Activated T-cell treated with anti-CD3 and anti-CD28 coated beads for 48 hours (primary cell): ENCODE results near the gene MAGEA1.
"Not testable (repeated sequence)": the region's sequence is repeated elsewhere in the genome, so short reads cannot be mapped to it uniquely, and the experiment has no call there.

Source experiments
- DNase-seq: peaks from one replicate; pipeline ENCODE4 v3.0.0-alpha.2; 2020; ENCODE audit warnings: low read depth

MAGEA1 gene, protein sequence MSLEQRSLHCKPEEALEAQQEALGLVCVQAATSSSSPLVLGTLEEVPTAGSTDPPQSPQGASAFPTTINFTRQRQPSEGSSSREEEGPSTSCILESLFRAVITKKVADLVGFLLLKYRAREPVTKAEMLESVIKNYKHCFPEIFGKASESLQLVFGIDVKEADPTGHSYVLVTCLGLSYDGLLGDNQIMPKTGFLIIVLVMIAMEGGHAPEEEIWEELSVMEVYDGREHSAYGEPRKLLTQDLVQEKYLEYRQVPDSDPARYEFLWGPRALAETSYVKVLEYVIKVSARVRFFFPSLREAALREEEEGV

DNA sequence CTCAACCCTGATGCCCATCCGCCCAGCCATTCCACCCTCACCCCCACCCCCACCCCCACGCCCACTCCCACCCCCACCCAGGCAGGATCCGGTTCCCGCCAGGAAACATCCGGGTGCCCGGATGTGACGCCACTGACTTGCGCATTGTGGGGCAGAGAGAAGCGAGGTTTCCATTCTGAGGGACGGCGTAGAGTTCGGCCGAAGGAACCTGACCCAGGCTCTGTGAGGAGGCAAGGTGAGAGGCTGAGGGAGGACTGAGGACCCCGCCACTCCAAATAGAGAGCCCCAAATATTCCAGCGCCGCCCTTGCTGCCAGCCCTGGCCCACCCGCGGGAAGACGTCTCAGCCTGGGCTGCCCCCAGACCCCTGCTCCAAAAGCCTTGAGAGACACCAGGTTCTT is at the start of gene MAGEA1:
Gene MAGEA1 (plus strand): TSS at position 154 of the 400 bp plus-strand sequence. CDS start 3,106 bp downstream, outside the sequence.
- DNase-seq, result no peak

GRCh38 chrX:153132924-153133323 is 46.2 kb upstream of the MAGEA1 start:
- not testable (repeated sequence) for DNase-seq

DNA sequence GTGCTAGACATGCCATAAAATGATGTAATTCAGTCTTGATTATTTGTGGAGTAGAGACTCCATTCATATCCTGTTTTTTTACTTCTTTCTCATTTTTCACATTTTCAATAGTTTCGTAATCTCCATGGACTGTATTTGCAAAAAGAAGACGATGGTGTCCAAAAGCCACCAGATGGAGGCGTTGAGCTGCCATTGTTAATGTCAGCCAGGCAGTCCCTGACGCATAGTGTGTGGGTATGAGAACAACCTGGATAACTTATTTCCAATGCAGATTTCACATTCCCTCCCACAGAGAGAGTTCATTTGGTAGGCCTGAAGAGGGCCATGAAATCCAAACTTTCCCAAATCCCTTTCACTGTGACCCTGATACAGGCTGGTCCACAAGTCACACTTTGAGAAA is 40.0 kb upstream of the MAGEA1 start:
- DNase-seq, result not testable (repeated sequence)

GRCh38 chrX:153146288-153146687 is 32.8 kb upstream of the MAGEA1 start:
- not testable (repeated sequence) for DNase-seq

GRCh38 chrX:153153516-153153915 is 25.6 kb upstream of the MAGEA1 start:
- DNase-seq, result no peak

DNA sequence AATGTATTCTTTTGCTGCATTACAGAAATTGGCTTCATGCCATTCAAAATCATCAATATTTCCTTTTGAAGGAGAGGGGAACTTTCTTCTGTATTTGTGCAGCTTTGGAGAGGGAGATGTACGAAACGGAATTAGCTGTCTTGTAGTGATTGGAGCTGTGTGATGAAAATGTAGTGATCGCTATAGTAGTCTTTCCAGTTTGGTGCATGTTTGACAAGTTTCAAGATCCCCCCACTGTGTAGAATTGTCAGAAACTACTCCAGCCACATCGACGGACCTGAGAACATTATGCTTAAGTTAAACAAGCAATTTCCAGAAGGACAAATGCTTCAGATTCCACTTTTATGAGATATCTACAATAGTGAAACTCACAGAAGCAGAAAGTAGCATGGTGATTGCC is 21.6 kb upstream of the MAGEA1 start:
- no peak for DNase-seq

- no peak for DNase-seq
These were observed 20.8 kb upstream of the MAGEA1 start for GRCh38 chrX:153158319-153158718.

GRCh38 chrX:153161952-153162351 is 17.1 kb upstream of the MAGEA1 start:
- DNase-seq, result no peak

- no peak for DNase-seq
These were observed 14.4 kb upstream of the MAGEA1 start for GRCh38 chrX:153164733-153165132.

DNA sequence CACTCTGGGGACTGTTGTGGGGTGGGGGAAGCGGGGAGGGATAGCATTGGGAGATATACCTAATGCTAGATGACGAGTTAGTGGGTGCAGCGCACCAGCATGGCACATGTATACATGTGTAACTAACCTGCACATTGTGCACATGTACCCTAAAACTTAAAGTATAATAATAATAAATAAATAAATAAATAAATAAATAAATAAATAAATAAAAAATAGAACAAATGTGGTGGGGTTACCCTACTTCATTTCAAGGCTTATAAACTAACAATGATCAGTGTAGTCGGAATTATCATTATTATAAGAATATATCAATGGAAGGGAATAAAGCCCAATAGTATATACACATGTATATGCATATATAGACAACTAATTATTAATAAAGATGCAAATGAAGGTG is 10.7 kb upstream of the MAGEA1 start:
- not testable (repeated sequence) for DNase-seq

- no peak for DNase-seq
These were observed 2.7 kb downstream of the MAGEA1 start for GRCh38 chrX:153181822-153182221.

DNA sequence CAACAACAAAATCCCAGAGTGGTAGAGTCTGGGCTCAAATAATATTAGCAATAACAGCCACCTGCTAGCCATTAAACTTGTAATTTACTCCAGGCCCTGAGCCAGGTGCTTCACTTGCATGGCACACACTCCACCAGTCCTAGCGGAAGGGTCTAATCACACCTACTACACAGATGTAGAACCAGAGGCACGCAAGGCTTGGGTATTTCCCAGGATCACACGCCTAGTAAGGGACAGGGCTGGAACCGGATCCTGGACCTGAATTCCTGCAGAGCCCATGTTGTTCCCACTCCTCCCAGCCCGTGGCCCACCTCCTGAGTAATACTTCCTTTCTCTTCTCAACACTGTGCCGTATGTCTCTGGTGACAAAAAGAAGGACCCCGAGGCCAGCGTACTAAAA is 5.7 kb downstream of the MAGEA1 start:
- DNase-seq, result no peak

DNA sequence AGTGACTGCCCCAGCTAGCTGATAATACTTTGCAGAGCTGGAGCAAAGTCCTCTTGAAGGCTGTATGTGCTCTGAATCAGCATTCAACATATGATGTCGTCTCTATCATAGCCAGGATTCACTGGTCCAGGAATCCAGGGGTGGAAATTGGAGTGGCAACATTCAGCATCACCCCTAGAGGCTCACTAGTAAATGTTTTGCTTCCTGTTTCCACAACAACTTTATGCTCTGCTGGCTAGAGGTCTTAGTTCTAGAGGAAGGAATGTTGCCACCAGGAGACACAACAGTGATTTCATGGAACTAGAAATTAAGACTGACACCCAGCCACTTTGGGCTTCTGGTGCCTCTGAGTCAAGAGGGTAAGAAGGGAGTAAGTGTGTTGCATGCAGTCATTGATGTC is 11.3 kb downstream of the MAGEA1 start:
- no peak for DNase-seq

GRCh38 chrX:153200462-153200861 is 21.4 kb downstream of the MAGEA1 start:
- no peak for DNase-seq

GRCh38 chrX:153206425-153207046 is 27.5 kb downstream of the MAGEA1 start:
- DNase-seq, result no peak

DNA sequence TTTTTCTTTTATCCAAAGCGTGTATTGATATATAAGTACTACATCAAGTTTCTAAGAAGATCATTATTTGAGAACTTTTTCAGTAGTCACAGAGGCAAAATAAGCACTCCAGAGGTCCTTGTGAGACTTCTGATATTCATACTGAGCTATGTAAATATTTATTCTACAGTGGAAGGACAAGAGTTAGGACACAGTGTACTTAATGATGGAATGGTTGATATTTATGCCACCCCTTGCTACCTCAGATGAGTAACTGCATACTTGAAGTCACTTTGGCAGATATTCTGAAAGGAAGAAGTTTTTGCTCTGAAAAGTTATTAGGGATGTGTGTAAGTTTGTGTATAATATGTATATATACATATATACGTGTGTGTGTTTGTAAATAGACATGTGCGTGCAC is 30.3 kb downstream of the MAGEA1 start:
- DNase-seq, result no peak

- DNase-seq, result no peak
These were observed 35.9 kb downstream of the MAGEA1 start for GRCh38 chrX:153214934-153215333.

GRCh38 chrX:153216926-153217325 is 37.8 kb downstream of the MAGEA1 start:
- DNase-seq, result no peak

DNA sequence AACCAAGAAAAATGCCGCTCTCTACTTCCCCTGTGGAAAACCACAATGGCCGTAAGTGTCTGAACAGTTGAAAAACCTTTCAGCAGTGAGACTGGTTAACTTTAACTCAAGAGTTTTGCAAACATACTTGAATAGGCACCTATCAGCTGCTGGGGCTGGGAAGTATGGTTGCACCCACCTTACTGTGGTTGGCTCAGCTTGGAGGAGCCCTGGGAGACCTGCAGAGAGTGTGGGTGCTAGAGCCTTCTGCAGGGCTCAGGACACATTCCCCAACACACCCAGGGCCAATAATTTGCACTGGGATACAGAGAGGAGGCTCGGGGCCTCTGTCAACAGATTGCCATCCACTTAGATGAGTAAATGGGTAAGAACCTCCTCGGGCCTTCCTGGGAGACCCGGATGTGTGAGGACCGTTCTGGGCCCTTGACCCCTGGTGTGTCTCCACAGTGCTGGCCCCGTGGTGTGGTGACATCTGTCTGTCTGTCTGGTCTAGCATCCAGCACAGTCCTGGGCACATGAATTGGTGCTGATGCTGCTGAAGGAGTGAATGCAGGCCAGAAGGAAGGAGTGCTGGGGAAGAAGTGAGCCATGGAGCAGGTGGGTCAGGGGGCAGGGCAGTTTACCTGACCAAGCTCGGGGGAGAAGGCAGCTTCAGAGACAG is 46.5 kb downstream of the MAGEA1 start:
- DNase-seq, result no peak

DNA sequence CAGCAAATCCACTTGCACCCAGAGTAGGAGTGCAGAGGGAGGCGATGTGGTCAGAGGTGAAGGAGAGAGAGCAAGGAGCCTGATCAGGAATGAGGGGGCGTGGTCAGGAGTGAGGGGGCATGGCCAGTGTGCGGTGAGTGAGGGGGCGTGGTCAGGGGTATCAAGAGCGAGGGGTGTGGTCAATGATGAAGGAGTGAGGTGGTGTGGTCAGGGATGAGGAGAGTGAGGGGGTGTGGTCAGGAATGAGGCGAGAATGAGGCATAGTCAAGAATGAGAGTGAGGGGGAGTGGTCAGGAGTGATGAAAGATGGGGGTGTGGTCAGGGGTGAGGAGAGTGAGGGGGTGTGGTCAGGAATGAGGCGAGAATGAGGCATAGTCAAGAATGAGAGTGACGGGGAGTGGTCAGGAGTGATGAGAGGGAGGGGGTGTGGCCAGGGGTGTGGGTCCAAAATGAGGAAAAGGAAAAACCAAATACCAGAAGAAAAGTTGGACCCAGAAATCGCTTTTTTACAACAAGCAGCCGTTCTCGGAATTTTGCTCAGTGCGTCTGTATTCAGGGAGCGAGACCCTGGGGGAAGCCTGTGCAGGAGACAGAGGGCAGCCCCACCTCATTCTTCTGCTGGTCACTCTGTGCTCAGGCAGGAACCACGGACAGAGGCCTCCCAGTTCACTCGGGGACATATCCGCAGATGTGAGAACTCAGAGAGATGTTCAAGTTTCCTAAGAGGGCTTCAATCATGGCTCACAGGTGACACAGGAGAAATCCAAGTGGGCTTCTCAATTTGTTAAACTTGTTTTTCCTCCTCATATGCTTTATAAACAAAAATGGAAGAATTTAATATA is 47.5 kb downstream of the MAGEA1 start:
- peak; percentile 2 for DNase-seq
